ENCODE results near the gene SPINT2.

- TF ChIP-seq POLR2AphosphoS5 (IDR thresholded peaks at IDR 0.05; ENCODE audit: borderline replicate concordance, low read depth, low read length) (no peak), EZH2 (IDR thresholded peaks at IDR 0.05) (no peak), FOXP2 (optimal IDR thresholded peaks at IDR 0.05; ENCODE audit: control extremely low read depth, extremely low read length, insufficient read depth) (no peak)
Measured at GRCh38 chr19:38231918-38232317, 32.5 kb upstream of the SPINT2 start.

Measured in SK-N-MC (cell line).